Measurements from ENCODE around the gene ZNF426.
"Not testable (repeated sequence)": the region's sequence is repeated elsewhere in the genome, so short reads cannot be mapped to it uniquely, and the experiment has no call there.

The ZNF426 gene
- 25.1 to 29.4 (median 27.4) reads per million in 3 donors for total RNA-seq

DNA sequence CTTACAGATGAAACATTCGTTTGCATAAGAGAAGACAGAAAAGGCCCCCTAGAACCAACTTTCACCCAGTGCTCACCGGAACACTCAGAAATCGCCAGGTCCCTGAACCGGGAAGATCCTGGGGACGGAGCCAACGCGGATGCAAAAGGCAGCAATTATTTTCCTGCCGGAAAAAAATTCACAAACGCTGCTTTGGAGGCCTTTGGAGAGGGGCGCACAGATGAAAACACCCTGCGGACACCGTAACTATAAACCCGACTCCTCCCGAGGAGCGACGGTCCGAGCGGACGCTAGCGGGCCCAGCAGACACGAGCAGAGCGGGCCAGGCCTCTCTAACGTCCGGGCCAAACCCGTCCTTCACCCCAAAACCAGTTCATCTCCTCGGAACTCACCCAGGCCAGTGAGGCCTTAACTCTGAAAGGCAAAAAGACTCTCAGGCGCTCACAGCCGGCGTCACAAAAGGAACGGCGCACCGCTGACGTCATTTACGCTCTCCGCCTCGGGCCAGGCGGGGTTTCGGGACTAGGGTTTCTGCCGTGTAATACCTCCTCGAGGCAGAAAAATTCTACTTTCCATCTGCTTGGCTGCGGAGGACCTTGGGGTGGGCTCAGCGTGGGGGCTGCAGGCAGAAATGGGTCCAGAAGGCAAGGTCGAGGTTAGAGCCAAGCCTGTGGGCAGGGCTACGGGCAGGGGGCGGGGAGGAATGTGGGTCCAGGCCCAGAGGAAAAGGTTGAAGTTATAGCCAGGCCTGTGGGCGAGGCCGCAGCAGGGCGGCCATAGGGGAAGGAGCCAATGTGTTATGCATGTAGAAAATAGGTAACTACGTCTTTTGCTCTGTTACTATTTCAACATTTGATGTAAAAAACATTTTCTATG, at the start of gene ZNF426:
Gene ZNF426, minus strand, starts transcription at position 463 of the 876 bp plus-strand sequence. CDS start 2,413 bp downstream, outside the sequence.
- peaks cover 29% of the 10 kb centered on the region for H3K36me3 ChIP-seq (ENCODE audit: control insufficient read depth, insufficient read depth, low read length)
- peak within 1 kb of the TSS; percentile 71 for H3K27ac ChIP-seq (ENCODE audit: insufficient read depth, low read length, poor library complexity, severe bottlenecking)
- no peaks in the 10 kb centered on the region for H3K27me3 ChIP-seq (replicated peaks; ENCODE audit: control insufficient read depth, insufficient read depth, low read length, poor library complexity, severe bottlenecking)
- peak; percentile 54 to 66 (median 60) for DNase-seq
- H3K4me3 ChIP-seq (ENCODE audit: insufficient read depth, low read depth, low read length, poor library complexity, severe bottlenecking): peak within 1 kb of the TSS; percentile 89
- H3K4me1 ChIP-seq (ENCODE audit: control insufficient read depth, insufficient read depth, low read length, poor library complexity, severe bottlenecking): no peaks in the 10 kb centered on the region
- H3K9me3 ChIP-seq (ENCODE audit: control insufficient read depth, low read length): peaks cover 5% of the 10 kb centered on the region

DNA sequence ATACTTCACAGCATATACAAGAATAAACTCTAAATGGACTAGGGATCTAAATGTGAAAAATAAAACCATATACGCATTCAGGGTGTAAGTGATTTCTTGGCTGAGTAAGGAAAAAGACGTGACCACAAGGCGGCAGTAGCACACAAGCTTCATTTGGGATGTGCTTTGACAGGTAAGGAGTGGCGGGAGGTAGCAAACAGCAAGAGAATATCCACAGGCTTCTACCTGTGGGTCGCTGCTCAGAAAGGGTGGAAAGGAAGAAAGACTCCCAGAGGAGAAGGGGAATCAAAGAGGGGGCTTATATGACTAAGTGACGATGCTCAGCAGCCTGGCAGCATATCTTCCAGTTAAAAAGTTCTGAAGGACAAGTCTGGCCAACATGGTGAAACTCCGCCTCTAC, 48.3 kb upstream of the ZNF426 start:
- Histone ChIP-seq H3K9me3 (ENCODE audit: control insufficient read depth, low read length) (no peaks in the 10 kb centered on the region), H3K27ac (ENCODE audit: insufficient read depth, low read length, poor library complexity, severe bottlenecking) (no peak overlapping the region), H3K27me3 (replicated peaks; ENCODE audit: control insufficient read depth, insufficient read depth, low read length, poor library complexity, severe bottlenecking) (no peaks in the 10 kb centered on the region), H3K4me1 (ENCODE audit: control insufficient read depth, insufficient read depth, low read length, poor library complexity, severe bottlenecking) (peaks cover 9% of the 10 kb centered on the region), H3K4me3 (ENCODE audit: insufficient read depth, low read depth, low read length, poor library complexity, severe bottlenecking) (no peak overlapping the region), H3K36me3 (ENCODE audit: control insufficient read depth, insufficient read depth, low read length) (no peaks in the 10 kb centered on the region)
- peak; percentile 54 to 62 (median 57) for DNase-seq

GRCh38 chr19:9584073-9584833, 45.8 kb upstream of the ZNF426 start, which contains the start of gene ZNF121:
Gene ZNF121, minus strand, starts transcription at chr19:9584504. Its CDS starts 16,407 bp downstream, at chr19:9568097.
- H3K27me3 ChIP-seq (replicated peaks; ENCODE audit: control insufficient read depth, insufficient read depth, low read length, poor library complexity, severe bottlenecking): no peaks in the 10 kb centered on the region
- peak within 1 kb of the TSS; percentile 98 for H3K4me3 ChIP-seq (ENCODE audit: insufficient read depth, low read depth, low read length, poor library complexity, severe bottlenecking)
- no peaks in the 10 kb centered on the region for H3K9me3 ChIP-seq (ENCODE audit: control insufficient read depth, low read length)
- H3K36me3 ChIP-seq (ENCODE audit: control insufficient read depth, insufficient read depth, low read length): peaks cover 3% of the 10 kb centered on the region
- DNase-seq: peak; percentile 52 to 71 (median 56)
- H3K4me1 ChIP-seq (ENCODE audit: control insufficient read depth, insufficient read depth, low read length, poor library complexity, severe bottlenecking): peaks cover 10% of the 10 kb centered on the region
- H3K27ac ChIP-seq (ENCODE audit: insufficient read depth, low read length, poor library complexity, severe bottlenecking): peak within 1 kb of the TSS; percentile 94

- H3K27me3 ChIP-seq (replicated peaks; ENCODE audit: control insufficient read depth, insufficient read depth, low read length, poor library complexity, severe bottlenecking); H3K36me3 ChIP-seq (ENCODE audit: control insufficient read depth, insufficient read depth, low read length); H3K27ac ChIP-seq (ENCODE audit: insufficient read depth, low read length, poor library complexity, severe bottlenecking); H3K9me3 ChIP-seq (ENCODE audit: control insufficient read depth, low read length); H3K4me3 ChIP-seq (ENCODE audit: insufficient read depth, low read depth, low read length, poor library complexity, severe bottlenecking); DNase-seq: not testable (repeated sequence)
- peaks cover 10% of the 10 kb centered on the region for H3K4me1 ChIP-seq (ENCODE audit: control insufficient read depth, insufficient read depth, low read length, poor library complexity, severe bottlenecking)
These were observed 43.8 kb upstream of the ZNF426 start for GRCh38 chr19:9582081-9582725.

- no peaks in the 10 kb centered on the region for H3K27me3 ChIP-seq (replicated peaks; ENCODE audit: control insufficient read depth, insufficient read depth, low read length, poor library complexity, severe bottlenecking)
- no peak for DNase-seq
- no peak overlapping the region for H3K4me3 ChIP-seq (ENCODE audit: insufficient read depth, low read depth, low read length, poor library complexity, severe bottlenecking)
- no peak overlapping the region for H3K27ac ChIP-seq (ENCODE audit: insufficient read depth, low read length, poor library complexity, severe bottlenecking)
- peaks cover 7% of the 10 kb centered on the region for H3K36me3 ChIP-seq (ENCODE audit: control insufficient read depth, insufficient read depth, low read length)
- H3K4me1 ChIP-seq (ENCODE audit: control insufficient read depth, insufficient read depth, low read length, poor library complexity, severe bottlenecking): peaks cover 10% of the 10 kb centered on the region
- peaks cover 3% of the 10 kb centered on the region for H3K9me3 ChIP-seq (ENCODE audit: control insufficient read depth, low read length)
These were observed 42.3 kb upstream of the ZNF426 start for GRCh38 chr19:9580728-9581127.

DNA sequence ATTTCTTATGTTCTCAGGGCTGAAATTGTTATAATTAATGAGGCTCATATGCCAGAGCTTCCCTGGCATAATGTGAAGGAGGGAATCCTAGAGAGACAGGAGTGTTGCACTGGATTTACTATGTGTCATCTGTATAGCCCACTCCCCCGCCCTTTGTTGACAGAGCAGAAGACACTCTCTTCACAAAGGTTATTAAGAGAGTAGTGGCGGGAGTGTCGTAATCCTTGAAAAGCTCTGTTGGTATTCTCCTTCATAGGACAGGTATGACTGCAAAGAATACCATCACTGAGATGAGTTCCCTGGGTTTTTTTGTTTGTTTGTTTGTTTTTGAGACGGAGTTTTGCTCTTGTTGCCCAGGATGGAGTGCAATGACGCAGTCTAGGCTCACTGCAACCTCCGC, 31.8 kb upstream of the ZNF426 start:
- H3K27ac ChIP-seq (ENCODE audit: insufficient read depth, low read length, poor library complexity, severe bottlenecking): no peak overlapping the region
- no peaks in the 10 kb centered on the region for H3K4me1 ChIP-seq (ENCODE audit: control insufficient read depth, insufficient read depth, low read length, poor library complexity, severe bottlenecking)
- H3K27me3 ChIP-seq (replicated peaks; ENCODE audit: control insufficient read depth, insufficient read depth, low read length, poor library complexity, severe bottlenecking): no peaks in the 10 kb centered on the region
- peaks cover 46% of the 10 kb centered on the region for H3K36me3 ChIP-seq (ENCODE audit: control insufficient read depth, insufficient read depth, low read length)
- no peak for DNase-seq
- no peak overlapping the region for H3K4me3 ChIP-seq (ENCODE audit: insufficient read depth, low read depth, low read length, poor library complexity, severe bottlenecking)
- peaks cover 44% of the 10 kb centered on the region for H3K9me3 ChIP-seq (ENCODE audit: control insufficient read depth, low read length)

DNA sequence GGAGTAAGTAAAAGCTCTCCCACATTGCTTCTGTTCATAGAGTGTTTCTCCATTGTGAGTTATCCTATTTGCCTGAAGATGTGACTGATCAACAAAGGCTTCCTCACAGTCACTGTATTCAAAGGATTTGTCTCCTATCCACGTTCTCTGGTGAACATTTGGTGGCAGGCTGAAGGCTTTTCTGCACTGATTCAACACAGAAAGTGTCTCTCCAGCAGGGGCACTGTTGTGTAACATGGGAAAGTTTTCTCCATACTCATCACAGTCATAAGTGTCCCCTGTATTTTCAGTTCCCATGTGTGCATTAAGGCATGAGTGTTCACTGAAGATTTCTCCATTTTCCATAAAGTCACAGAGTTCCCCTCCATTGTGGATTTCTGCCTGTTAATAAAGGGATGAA, 28.3 kb upstream of the ZNF426 start:
- Histone ChIP-seq H3K4me3 (ENCODE audit: insufficient read depth, low read depth, low read length, poor library complexity, severe bottlenecking) (no peak overlapping the region), H3K27me3 (replicated peaks; ENCODE audit: control insufficient read depth, insufficient read depth, low read length, poor library complexity, severe bottlenecking) (no peaks in the 10 kb centered on the region), H3K9me3 (ENCODE audit: control insufficient read depth, low read length) (peaks cover 58% of the 10 kb centered on the region), H3K4me1 (ENCODE audit: control insufficient read depth, insufficient read depth, low read length, poor library complexity, severe bottlenecking) (no peaks in the 10 kb centered on the region), H3K27ac (ENCODE audit: insufficient read depth, low read length, poor library complexity, severe bottlenecking) (no peak overlapping the region), H3K36me3 (ENCODE audit: control insufficient read depth, insufficient read depth, low read length) (peaks cover 62% of the 10 kb centered on the region)
- DNase-seq: no peak

- H3K27me3 ChIP-seq (replicated peaks; ENCODE audit: control insufficient read depth, insufficient read depth, low read length, poor library complexity, severe bottlenecking): no peaks in the 10 kb centered on the region
- no peak overlapping the region for H3K27ac ChIP-seq (ENCODE audit: insufficient read depth, low read length, poor library complexity, severe bottlenecking)
- no peak overlapping the region for H3K4me3 ChIP-seq (ENCODE audit: insufficient read depth, low read depth, low read length, poor library complexity, severe bottlenecking)
- H3K36me3 ChIP-seq (ENCODE audit: control insufficient read depth, insufficient read depth, low read length): peaks cover 69% of the 10 kb centered on the region
- H3K9me3 ChIP-seq (ENCODE audit: control insufficient read depth, low read length): peaks cover 60% of the 10 kb centered on the region
- no peak for DNase-seq
- no peaks in the 10 kb centered on the region for H3K4me1 ChIP-seq (ENCODE audit: control insufficient read depth, insufficient read depth, low read length, poor library complexity, severe bottlenecking)
These were observed 27.7 kb upstream of the ZNF426 start for GRCh38 chr19:9565900-9566705.

DNA sequence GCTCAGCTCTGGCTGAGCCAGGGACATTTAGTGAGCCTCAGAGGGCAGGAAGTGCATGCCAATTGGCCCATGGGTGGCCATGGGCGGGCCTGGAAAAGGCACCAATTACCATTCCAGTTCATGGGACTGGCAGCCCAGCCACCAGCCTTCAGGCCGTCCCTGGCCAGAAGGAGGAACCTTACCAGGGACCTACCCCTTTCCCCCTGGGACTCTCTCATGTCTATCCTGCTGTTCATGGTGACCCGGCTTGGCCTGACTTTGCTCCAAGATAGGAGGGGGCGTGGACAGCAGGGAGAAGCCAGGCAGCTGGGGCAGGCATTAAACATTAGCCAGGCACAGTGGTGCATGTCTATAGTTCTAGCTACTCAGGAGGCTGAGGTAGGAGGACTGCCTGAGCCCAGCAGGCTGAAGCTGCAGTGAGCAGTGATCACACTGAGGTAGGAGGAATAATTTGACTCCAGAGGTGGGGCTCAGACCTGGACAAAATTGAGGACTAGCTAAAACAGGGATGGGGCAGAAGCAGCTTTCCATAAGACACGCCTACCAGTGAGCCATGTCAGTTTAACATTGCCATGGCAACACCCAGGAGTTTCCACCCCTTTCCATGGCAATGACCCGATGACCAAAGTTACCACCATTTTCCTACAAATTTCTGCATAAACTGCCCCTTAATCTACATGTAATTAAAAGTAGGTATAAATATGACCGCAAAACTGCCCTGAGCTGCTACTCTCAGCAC, 14.3 kb upstream of the ZNF426 start:
- Histone ChIP-seq H3K36me3 (ENCODE audit: control insufficient read depth, insufficient read depth, low read length) (no peaks in the 10 kb centered on the region), H3K4me3 (ENCODE audit: insufficient read depth, low read depth, low read length, poor library complexity, severe bottlenecking) (no peak overlapping the region), H3K27me3 (replicated peaks; ENCODE audit: control insufficient read depth, insufficient read depth, low read length, poor library complexity, severe bottlenecking) (no peaks in the 10 kb centered on the region), H3K9me3 (ENCODE audit: control insufficient read depth, low read length) (no peaks in the 10 kb centered on the region), H3K27ac (ENCODE audit: insufficient read depth, low read length, poor library complexity, severe bottlenecking) (no peak overlapping the region), H3K4me1 (ENCODE audit: control insufficient read depth, insufficient read depth, low read length, poor library complexity, severe bottlenecking) (no peaks in the 10 kb centered on the region)
- DNase-seq: no peak
